Measurements from ENCODE around the gene ADSL.

DNA sequence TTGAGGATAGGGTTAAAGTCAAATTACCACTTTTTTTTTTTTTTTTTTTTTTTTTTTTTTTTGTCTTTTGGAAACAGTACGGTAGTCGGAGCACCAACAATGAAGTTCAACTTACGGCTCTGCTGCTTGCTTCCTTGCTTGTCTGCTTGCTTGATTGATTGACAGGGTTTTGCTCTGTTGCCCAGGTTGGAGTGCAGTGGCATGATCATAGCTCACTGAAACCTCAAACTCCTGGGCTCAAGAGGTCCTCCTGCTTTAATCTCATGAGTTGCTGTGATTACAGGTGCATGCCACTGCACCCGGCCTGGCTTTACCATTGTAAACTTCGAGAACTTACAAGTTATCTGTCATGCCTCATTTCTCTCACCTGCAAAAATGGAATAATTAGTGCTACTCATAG lies 29.8 kb downstream of the ADSL start:
- TF ChIP-seq POLR2A (IDR thresholded peaks at IDR 0.05) = no peak
- TF ChIP-seq, protein P1, sequence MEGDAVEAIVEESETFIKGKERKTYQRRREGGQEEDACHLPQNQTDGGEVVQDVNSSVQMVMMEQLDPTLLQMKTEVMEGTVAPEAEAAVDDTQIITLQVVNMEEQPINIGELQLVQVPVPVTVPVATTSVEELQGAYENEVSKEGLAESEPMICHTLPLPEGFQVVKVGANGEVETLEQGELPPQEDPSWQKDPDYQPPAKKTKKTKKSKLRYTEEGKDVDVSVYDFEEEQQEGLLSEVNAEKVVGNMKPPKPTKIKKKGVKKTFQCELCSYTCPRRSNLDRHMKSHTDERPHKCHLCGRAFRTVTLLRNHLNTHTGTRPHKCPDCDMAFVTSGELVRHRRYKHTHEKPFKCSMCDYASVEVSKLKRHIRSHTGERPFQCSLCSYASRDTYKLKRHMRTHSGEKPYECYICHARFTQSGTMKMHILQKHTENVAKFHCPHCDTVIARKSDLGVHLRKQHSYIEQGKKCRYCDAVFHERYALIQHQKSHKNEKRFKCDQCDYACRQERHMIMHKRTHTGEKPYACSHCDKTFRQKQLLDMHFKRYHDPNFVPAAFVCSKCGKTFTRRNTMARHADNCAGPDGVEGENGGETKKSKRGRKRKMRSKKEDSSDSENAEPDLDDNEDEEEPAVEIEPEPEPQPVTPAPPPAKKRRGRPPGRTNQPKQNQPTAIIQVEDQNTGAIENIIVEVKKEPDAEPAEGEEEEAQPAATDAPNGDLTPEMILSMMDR (IDR thresholded peaks at IDR 0.05) = no peak
